ELF-1 (cell line): ENCODE results near the gene UBA52.
"Not testable (repeated sequence)": the region's sequence is repeated elsewhere in the genome, so short reads cannot be mapped to it uniquely, and the experiment has no call there.

Experiments
- DNase-seq: peaks from one replicate; pipeline ENCODE4 v3.0.0-alpha.2; 2016; ENCODE audit warnings: low read depth, low spot score

UBA52 gene

DNA sequence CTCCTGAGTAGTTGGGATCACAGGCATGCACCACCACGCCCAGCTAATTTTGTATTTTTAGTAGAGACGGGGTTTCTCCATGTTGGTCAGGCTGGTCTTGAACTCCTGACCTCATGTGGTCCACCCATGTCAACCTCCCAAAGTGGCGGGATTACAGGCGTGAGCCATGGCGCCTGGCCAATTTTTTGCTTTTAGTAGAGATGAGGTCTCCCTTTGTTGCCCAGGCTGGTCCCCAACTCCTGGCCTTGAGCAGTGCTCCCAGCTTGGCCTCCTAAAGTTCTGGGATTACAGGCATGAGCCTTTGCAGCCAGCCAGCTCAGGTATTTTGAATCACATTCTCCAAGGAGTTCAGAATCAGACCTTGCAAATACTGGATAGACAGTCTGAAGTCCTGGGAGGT lies 21.1 kb downstream of the UBA52 start:
- not testable (repeated sequence) for DNase-seq

DNA sequence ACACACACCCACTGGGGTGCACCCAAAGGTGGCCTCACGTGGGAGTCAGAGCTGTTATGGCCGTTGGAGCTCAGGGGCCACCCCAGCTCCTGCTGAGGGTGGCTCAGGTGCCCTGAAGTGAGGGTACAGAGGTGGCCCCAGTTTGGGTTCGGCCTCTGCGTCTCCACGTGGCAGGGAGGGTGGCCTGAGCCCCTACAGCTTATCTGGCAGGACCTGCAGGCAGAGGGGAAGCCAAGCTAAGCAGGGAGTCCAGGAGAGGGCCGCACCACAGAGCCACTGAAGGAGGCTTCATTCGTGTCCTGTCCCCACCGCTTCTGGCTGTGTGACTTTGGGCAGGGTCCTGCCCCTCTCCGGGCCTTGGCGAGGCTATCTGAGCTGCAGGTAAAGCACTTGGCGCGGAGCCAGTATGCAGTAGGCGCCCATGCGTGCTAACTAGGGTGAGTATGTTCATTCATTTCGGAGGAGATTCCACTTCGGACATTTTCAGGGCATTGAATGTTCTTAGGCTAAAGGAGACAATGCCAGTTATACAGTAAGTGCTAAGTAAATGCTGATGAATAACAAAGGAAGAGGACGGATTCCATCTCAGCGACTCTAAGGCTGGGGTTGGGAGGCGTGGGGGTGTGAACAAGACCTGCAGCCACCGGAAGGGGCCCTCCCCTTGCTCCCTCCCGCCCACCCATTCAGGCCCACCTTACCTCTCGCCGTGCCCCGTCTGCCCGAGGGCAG lies 21.9 kb downstream of the UBA52 start:
- DNase-seq: peak; percentile 63

DNA sequence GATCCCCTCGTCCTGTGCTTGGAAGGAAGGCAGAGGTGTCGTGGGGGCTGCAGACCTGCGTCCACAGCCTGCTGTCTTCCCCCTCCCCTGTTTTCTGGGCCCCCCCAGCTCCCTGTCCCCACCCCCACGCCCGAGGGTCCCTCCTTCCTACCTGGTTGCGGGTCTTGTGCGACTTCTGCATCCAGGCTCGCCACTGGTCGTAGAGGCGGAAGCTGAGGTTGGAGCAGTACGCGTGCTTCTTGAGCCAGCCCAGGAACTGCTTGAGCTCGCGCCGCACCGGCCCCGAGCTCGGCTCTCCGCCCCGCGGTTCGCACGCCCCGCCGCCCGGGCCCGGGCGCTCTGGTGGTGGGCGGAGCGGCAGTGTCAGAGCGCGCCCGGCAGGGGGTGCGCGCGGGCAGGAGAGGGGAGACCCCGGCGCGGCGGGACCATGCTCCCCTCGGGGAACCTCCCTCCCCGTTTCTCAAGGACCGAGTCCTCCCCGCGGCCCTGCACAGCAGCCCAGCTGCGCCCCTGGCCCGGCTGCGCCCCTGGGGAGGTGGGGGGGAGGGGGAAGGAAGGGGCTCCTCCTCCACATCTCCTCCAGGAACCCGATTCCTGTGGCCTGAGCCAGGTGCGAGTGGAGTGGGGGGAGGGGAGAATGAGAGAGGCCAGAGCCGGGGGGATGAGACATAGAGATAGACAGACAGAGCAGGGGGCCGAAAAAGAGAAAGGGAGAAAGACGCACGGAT lies 22.6 kb downstream of the UBA52 start:
- peak; percentile 84 for DNase-seq

DNA sequence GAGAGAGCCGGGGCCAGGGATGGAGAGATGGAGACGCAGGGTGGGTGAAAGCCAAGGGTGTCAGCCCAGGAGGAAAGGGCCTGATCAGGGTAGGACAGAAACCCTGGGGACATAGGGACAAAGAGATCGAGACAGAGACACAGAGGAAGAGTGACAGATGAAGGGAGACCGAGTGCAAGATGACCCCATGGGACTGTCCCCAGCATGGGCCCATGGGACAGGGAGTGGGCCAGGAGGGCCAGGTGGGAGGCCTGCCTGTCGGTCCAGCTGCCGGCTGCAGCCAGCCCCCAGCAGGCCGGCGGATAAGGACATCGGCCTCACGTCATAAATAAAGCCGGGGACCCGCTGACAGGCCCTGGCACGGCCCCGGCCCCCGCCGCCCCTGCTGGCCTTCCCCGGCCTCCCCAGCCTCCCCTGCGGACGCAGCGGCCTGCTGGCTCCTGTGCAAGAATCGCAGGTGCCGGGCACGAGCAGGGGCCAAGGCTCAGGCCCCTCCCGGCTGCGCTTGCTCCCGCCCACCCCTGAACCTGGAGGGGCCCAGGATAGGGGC lies 23.2 kb downstream of the UBA52 start:
- DNase-seq: no peak

DNA sequence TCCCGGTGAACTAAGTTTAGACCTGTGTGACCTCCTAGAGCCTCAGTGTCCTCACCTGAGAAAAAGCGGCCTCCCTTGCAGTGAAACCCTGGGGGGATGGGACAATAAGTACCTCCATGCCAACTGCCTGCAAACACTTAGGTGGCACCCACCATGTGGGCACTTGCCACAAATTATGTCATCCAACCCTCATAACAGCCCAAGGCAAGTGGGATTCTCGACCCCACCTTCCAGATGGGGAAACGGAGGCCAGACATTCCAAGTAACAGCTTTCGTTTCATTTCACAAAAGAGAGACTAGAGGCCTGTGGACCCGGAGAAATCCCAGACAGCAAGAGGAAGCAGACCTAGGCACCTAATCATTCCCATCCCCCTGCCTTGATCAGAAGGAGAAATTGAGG lies 23.8 kb downstream of the UBA52 start:
- no peak for DNase-seq

DNA sequence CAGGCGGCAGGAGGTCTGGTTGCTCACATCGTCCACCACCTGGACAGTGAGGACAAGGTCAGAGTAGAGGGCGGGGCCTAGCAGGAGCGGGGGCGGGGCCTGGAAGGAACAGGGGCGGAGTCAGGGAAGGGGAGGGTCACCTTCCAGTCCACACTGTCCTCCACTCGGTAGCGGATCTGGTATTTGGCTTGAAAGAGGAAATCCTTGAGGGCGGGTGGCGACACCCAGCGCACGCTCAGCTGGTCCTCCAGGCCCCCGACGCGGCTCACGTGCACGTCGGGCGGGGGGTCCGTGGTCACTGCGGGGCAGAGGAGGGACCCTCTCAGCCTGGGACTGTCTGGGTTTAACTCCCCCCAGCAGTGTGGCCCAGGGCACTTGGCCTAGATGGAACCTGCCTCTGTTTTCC lies 25.1 kb downstream of the UBA52 start:
- DNase-seq: peak; percentile 80

DNA sequence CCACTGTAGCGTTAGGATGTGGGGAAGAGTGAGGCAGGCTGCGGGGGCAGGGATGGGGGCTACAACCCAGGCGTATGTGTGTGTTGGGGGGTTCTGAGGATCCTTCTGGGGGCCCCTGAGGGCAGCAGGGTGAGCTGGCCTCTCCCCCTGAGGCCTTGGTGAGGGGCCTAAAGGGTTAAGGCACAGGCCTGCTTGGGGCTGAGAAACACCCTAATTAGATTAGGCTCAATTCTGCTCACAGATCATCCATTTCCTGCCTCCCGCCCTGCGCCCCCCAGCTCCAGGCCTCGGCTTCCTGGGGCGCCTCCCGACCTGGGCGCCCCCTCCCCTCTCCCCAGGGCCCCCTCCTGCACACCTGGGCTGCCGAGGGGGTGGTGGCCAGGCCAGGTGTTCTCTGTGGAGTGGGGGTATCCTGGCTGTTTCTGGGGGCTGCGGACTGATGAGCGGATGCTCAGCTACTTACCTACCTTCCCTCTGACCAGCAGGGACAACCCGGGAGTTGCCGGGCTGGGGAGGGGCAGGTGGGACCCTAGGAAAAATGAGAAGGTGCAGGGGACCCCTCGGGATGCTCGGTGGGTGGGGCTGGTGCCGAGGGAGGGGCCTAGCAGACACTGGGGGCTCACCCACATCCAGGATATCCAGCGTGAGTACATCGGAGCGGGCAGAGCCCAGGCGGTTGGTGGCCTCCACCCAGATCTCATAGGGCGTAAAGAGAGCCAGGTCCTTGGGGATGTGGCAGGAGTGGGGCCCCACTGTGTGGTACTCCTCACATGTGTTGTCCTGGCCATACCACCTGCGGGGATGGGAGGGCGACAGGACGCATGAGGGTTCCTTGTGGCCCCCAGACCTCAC lies 26.4 kb downstream of the UBA52 start:
- DNase-seq: no peak

DNA sequence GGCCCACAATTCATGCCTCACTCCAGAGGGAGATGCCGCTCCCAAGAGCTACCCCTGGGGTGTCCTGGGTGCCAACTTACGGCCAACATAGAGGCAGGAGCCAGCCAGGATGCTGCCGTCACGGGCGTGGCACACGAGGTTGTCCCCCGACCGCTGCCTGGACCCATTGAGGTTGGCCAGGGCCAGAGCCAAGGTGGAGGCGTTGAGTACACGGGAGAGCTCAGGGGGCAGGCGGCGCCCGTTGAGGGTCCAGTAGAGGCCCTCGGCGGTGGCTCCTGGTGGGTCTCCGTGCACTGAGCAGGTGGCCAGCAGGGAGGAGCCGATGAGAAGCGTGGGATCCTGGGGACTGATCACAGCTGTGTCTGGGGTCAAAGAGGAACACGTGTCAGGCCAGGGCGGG lies 27.8 kb downstream of the UBA52 start:
- no peak for DNase-seq

DNA sequence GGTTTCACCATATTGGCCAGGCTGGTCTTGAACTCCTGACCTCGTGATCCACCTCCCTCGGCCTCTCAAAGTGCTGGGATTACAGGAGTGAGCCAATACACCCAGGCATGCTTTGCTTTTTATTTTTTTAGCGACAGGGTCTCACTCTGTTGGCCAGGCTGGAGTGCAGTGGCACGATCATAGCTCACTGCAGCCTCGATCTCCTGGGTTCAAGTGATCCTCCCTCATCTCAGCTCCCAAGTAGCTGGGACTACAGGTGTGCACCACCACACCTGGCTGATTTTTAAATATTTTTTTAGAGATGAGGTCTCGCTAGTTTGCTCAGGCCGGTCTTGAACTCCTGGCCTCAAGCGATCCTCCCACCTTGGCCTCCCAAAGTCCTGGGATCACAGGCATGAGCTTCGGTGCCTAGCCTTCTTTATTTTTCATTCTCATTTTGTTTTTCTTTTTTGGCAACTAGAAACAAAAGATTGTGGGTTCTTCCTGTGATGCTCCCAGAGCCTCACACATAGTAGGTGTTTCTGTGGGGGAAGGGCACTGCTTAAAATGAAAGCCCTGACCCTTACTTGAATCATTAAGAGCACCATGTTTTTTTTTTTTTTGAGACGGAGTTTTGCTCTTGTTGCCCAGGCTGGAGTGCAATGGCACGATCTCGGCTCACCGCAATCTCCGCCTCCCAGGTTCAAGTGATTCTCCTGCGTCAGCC lies 29.2 kb downstream of the UBA52 start:
- DNase-seq: not testable (repeated sequence)

DNA sequence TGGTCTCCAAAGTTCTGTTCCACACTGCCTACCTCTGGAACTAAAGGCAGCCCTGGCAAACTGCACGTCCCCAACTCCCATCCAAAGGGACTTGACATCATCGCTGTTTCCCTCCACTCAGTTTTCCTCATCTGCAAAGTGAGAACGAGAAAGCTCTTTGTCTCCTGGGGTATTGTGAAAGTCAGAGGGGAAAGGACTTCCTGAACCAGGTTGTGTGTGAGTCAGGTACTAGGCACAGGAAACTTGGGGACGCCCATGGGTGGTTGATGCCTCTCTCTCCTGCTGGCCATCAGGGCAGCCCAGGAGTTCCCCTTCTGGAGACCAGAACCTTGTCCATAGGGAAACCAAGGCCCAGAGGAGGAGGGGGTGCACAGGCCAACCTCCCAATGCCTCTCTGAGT lies 30.2 kb downstream of the UBA52 start:
- no peak for DNase-seq

DNA sequence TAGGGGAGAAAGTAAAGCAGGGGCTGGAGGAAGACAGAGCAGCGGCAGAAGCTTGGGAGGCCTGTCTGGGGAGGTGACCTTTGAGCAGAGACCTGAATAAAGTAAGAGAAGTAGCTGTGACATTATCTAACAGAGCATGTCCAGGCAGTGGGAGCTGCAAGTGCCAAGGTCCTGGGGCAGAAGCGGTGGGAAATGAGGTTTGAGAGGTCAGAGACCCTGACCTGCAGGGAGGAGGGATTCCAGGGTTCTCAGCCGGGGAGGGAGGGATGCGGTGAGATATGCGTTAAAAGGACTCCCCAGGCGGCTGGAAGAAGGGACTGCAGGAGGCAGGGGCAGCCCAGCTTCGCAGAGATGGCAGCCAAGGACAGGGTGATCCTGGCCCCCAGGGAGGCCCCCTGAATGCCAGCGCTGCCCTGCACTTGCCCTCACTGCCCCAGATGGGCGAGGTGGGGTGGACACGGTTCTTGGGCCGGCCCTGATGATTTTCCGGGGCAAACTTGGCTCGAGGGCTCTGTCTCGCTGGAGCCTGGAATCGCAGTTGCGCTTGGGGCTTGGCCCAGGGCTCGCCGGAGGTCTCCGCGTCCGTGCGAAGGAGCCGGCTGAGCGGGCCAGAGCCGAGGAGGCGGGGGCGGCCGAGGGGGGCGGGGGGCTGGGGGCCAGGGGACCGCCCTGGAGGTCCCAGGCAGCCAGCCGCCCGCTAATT lies 31.7 kb downstream of the UBA52 start:
- peak; percentile 62 for DNase-seq

DNA sequence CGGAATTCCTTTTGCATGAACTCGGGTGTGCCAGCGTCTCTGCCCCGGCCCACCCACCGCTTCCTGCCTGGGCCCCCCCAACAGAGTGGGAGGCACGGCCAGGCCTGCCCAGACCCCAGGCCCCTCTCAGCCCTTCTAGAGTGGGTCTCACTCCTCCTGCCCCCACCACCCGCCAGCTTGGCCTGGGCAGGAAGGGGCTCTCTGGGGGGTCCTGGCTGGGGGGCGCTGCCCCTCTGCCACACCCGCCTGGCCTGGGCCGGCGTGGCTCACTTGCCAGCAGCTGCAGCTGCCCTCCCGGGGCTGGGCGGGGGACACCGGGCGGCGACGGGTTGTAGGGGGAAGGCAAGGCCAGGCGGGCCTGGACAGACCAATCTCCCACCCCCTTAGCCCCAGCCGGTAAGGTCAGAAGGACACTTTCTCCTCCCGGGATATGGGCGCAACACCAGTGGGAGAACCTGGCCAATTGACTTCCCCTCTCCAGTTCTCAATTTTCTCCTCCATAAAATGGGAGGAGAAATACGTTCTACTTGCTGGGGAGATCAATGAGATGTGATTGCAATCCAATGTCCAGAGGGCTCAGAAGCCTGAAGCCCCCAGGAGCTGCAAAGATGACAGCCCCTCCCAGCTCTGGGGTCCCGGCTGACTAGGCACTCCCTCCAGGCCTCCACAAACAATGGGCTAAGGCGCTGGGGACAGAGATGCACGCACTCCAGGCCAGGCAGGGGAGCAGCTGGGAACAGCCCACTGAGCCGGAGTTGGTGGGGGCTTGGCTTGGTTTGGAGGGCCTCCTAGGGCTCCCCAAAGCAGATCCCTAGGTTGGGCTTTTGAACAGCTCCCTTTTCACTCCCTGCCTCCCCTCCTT lies 32.5 kb downstream of the UBA52 start:
- DNase-seq: no peak

DNA sequence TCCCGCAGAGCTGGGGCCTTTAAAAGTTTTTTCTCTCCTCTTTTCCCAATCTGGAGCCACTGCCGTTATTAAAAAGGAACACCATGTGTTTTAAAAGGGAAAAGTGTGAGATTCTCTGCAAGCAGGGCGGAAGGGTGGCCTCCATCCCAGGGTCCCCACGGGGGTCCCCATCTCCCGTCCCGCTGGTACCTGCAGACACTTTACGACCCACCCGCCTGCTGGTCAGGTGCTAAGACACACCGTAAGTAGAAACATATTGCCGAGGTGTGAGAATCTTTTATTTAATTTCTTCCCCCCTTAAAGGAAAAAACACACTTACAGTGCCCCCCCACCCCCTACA lies 33.1 kb downstream of the UBA52 start:
- DNase-seq: no peak

DNA sequence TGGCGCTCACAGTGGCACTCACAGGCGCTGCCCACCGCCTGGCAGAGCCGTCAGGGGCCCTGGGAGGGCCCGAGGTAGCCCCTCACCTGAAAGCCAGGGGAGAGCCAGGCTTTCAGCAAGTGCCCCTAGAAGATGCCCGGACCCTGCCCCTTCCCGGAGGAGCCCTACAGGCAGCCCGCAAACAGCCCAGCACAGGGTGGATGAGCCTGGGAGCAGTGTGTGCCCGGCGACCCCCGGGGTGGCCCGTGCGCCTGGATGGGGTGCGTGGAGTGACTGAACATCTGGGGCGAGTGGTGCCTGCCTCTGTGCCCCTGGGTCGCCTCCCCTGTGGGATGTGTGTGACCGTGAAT lies 33.5 kb downstream of the UBA52 start:
- no peak for DNase-seq

DNA sequence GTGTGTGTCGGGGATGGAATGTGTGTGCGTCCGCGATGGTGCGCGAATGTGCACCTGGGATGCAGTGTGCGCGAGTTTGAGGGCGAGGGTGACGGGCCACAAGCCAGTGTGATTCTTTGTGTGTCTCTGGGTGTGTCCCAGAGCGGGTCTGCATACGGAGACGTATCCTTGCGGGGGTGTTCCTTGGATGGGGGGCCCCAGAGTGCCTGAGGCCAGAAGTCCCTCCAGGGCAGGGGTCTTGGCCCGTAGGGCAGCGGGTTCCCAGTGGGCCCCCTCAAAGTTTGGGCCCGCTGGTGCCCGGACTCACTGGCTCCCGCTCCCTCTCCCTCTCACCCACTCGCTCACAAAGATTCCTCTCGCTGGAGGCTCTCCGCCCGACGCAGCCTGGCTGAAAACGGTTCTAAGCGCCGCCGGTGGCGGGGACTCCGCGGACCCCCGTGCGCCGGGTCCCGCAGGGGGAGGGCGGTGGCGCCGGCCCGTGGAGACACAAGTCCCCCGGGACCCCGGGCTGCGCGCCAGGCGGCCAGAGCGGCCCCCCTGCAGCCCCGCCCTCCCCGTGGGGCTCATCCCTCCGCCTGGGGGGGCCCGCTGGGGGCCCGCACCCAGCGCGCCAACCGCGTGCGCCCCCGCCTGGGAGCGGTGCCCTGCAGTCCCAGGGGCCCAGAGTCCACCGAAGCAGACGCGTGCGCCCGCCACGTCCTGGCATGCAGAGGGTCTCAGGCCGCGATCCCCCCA lies 34.1 kb downstream of the UBA52 start:
- DNase-seq: no peak

DNA sequence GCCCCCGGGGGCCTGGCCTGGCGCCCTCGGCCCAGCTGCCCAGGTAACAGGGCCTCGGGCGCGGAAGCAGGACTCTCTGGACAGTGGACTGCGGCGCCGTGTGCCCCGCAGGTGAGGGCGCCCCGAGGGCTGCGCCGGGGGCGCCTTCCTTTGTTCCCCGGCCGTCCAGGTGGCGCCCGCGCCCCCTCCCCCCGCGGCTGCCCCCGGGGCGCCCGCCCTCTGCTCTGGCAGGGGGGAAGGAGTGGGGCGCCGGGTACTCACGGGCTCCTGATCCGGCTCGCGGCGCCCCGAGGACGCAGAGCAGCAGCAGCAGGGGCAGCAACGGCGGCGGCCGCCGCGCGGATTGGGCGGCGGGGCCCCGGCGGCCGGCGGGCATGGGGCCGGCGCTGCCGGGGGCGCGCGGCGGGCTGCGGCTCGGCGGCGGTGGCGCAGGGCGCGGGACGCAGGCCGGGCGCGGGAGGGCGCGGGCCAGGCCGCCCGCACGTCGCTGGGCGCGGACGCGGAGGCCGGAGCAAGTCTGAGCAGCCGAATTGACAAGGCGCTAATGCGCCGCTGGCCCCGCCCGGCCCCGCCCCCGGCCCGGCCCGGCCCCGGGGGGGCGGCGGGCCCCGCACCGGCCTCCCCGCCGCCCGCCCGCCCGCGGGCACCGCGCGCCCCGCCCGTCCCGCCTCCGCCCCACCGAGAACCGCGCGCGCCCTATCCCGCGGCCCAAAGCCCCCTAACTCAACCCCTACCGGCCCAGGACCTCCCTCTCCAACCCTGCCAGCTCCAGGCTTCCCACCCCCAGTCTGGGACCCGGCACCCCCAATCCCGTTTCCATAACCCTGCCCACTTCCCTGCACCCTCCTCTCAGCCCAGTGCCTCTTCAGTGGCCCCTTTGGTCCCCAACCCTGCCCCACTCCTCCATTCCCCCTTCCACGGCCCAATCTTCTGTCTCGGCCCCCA lies 34.9 kb downstream of the UBA52 start, which contains the start of gene CRLF1:
Gene CRLF1 (minus strand): TSS at position 519 of the 945 bp plus-strand sequence. CDS start 143 bp downstream, at position 376.
- DNase-seq: no peak

DNA sequence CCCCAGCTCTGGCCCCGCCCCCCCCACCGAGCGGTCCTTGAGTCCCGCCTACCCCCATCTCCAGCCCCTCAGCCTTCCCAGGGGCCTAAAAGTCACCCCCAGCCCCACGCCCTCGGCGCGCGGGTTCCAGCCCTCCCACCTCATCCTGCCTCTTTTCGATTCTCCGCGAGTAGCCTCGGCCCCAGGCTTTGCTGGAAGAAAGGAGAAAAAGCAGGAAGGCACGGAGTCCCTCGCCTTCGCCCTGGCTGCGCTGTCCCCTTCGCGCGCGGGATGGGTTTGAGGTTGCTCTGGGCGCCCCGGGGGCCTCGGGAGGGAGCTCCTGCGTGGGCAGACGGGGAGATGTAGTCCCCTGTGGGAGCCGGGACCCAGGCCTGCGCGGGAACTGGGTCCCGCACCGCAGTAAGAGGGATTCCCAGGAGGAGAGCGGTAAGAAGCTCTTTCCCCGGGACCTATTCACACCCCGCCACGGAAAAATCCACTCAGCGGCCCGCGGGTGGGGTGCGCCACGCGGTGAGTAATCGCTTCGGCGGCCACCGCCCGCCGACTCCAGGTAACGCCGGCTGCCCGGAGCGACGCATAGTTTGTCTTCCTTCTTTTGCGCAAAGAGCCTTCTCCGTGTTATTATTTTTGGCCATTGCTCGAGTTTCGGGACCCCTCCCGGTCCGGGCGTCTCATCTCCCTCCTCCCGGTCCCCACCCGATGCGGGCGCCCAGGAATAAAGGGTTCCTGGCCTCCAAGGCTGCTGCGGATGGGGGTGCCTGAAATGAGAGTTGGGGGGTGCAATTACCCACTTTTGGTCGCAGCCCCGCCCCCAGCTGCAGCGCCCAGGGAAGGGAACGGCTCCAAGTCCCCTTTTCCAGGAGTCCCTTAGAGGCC lies 35.8 kb downstream of the UBA52 start:
- no peak for DNase-seq
